ENCODE measurements around the gene GEN1. TPM values are rescaled to one million over a fixed set of nuclear protein-coding genes. Genes with fewer than 3 reads are reported as not detected.

Gene GEN1
- total and polyA plus RNA-seq, 2 donors (not counting 1 experiment from before 2014, with no cell fraction given): 16.7 to 105 TPM

GRCh38 chr2:17733599-17733998 is 20.3 kb upstream of the GEN1 start:
- ChIA-PET POLR2A (no interaction called here), CTCF (interaction anchor here (0.8 to 6.1 kb wide), 6 partner anchors 14 to 109 kb away, joined by 3 to 41 read pairs (median 4); partner anchors contain the start of gene GEN1)
- Histone ChIP-seq H3K36me3 (replicated peaks in 1 of 2; ENCODE audit: control extremely low read depth in 1 of 2, control insufficient read depth in 1 of 2, extremely low read depth in 1 of 2, insufficient read depth in 2 of 2, low read length in 1 of 2) (peaks cover 20 to 83% of the 10 kb centered on the region in 2 experiments), H3K4me2 (replicated peaks; ENCODE audit: low read depth, low read length, poor library complexity, severe bottlenecking) (no peak overlapping the region), H3K27me3 (replicated peaks in 1 of 4; ENCODE audit: control extremely low read depth in 1 of 4, control insufficient read depth in 3 of 4, insufficient read depth in 4 of 4, low read length in 3 of 4) (no peaks in the 10 kb centered on the region), H3K79me2 (ENCODE audit: control insufficient read depth, insufficient read depth, low read length) (peaks cover 24% of the 10 kb centered on the region), H3K9ac (ENCODE audit: low read length) (no peak overlapping the region), H3K27ac (ENCODE audit: low read length in 2 of 2) (peak overlapping the region in 1 of 2 donors; percentile 24), H4K20me1 (ENCODE audit: control insufficient read depth, insufficient read depth, low read length, poor library complexity, severe bottlenecking) (no peaks in the 10 kb centered on the region), H3K4me1 (ENCODE audit: control insufficient read depth in 2 of 2, insufficient read depth in 2 of 2, low read length in 2 of 2) (no peaks in the 10 kb centered on the region), H3K9me3 (ENCODE audit: control extremely low read depth in 1 of 3, control insufficient read depth in 2 of 3, insufficient read depth in 1 of 3, low read length in 2 of 3) (no peaks in the 10 kb centered on the region), H3K4me3 (ENCODE audit: control extremely low read depth in 1 of 5, extremely low read depth in 1 of 5, insufficient read depth in 1 of 5, low read depth in 2 of 5, low read length in 4 of 5) (no peak overlapping the region), H2AFZ (ENCODE audit: insufficient read depth, low read depth, low read length, poor library complexity, severe bottlenecking) (no peak overlapping the region)
- peak overlapping the region; percentile 1 for H3K27ac Mint-ChIP-seq
- ATAC-seq (ENCODE audit: low read depth) (no peak), DNase-seq (no peak)
- intact Hi-C loops (cut with micrococcal nuclease): no loop called here
- TF ChIP-seq CTCF (IDR thresholded peaks at IDR 0.05) (no peak), EZH2 (IDR thresholded peaks at IDR 0.05; ENCODE audit: borderline replicate concordance, insufficient read depth, low read depth, low read length, poor library complexity, severe bottlenecking) (no peak)
- H3K27me3 Mint-ChIP-seq: no peaks in the 10 kb centered on the region
- peaks cover 6% of the 10 kb centered on the region for H3K4me1 Mint-ChIP-seq
- no peaks in the 10 kb centered on the region for H3K9me3 Mint-ChIP-seq (ENCODE audit: insufficient read depth)
- H3K4me3 Mint-ChIP-seq: no peak overlapping the region
- no CpG with 5 or more reads among the region's 1 CpG for WGBS (ENCODE audit: insufficient coverage)

GRCh38 chr2:17735864-17736263 is 18.1 kb upstream of the GEN1 start:
- Histone ChIP-seq H3K9me3 (ENCODE audit: control extremely low read depth in 1 of 3, control insufficient read depth in 2 of 3, insufficient read depth in 1 of 3, low read length in 2 of 3) (no peaks in the 10 kb centered on the region), H3K27ac (ENCODE audit: low read length in 2 of 2) (peak overlapping the region in 1 of 2 donors; percentile 10), H4K20me1 (ENCODE audit: control insufficient read depth, insufficient read depth, low read length, poor library complexity, severe bottlenecking) (peaks cover 6% of the 10 kb centered on the region), H3K4me2 (replicated peaks; ENCODE audit: low read depth, low read length, poor library complexity, severe bottlenecking) (no peak overlapping the region), H3K4me1 (ENCODE audit: control insufficient read depth in 2 of 2, insufficient read depth in 2 of 2, low read length in 2 of 2) (no peaks in the 10 kb centered on the region), H2AFZ (ENCODE audit: insufficient read depth, low read depth, low read length, poor library complexity, severe bottlenecking) (no peak overlapping the region), H3K36me3 (replicated peaks in 1 of 2; ENCODE audit: control extremely low read depth in 1 of 2, control insufficient read depth in 1 of 2, extremely low read depth in 1 of 2, insufficient read depth in 2 of 2, low read length in 1 of 2) (peaks cover 17 to 89% of the 10 kb centered on the region in 2 experiments), H3K79me2 (ENCODE audit: control insufficient read depth, insufficient read depth, low read length) (peaks cover 44% of the 10 kb centered on the region), H3K9ac (ENCODE audit: low read length) (no peak overlapping the region), H3K27me3 (replicated peaks in 1 of 4; ENCODE audit: control extremely low read depth in 1 of 4, control insufficient read depth in 3 of 4, insufficient read depth in 4 of 4, low read length in 3 of 4) (no peaks in the 10 kb centered on the region), H3K4me3 (ENCODE audit: control extremely low read depth in 1 of 5, extremely low read depth in 1 of 5, insufficient read depth in 1 of 5, low read depth in 2 of 5, low read length in 4 of 5) (no peak overlapping the region)
- TF ChIP-seq CTCF (IDR thresholded peaks at IDR 0.05): no peak
- TF ChIP-seq EZH2 (IDR thresholded peaks at IDR 0.05; ENCODE audit: borderline replicate concordance, insufficient read depth, low read depth, low read length, poor library complexity, severe bottlenecking): no peak
- WGBS (ENCODE audit: insufficient coverage): no CpG with 5 or more reads among the region's 2 CpGs
- DNase-seq (no peak), ATAC-seq (ENCODE audit: low read depth) (no peak)
- CTCF ChIA-PET: interaction anchor here (1.0 to 6.1 kb wide), 2 partner anchors 17 to 92 kb away, joined by 4 to 41 read pairs; no protein-coding TSS in a partner anchor
- H3K27me3 Mint-ChIP-seq: no peaks in the 10 kb centered on the region
- POLR2A ChIA-PET: no interaction called here
- H3K9me3 Mint-ChIP-seq (ENCODE audit: insufficient read depth): no peaks in the 10 kb centered on the region
- H3K27ac Mint-ChIP-seq: no peak overlapping the region
- no peak overlapping the region for H3K4me3 Mint-ChIP-seq
- peaks cover 9% of the 10 kb centered on the region for H3K4me1 Mint-ChIP-seq
- intact Hi-C loops (cut with micrococcal nuclease): no loop called here

Measured in B cell (primary cell).